Measurements from ENCODE around the gene OR10T2. TPM values are rescaled to one million over a fixed set of nuclear protein-coding genes. Genes with fewer than 3 reads are reported as not detected.
"Not testable (repeated sequence)": the region's sequence is repeated elsewhere in the genome, so short reads cannot be mapped to it uniquely, and the experiment has no call there.

Gene OR10T2
- total RNA-seq, 1 experiment from 2014 or later = not detected

DNA sequence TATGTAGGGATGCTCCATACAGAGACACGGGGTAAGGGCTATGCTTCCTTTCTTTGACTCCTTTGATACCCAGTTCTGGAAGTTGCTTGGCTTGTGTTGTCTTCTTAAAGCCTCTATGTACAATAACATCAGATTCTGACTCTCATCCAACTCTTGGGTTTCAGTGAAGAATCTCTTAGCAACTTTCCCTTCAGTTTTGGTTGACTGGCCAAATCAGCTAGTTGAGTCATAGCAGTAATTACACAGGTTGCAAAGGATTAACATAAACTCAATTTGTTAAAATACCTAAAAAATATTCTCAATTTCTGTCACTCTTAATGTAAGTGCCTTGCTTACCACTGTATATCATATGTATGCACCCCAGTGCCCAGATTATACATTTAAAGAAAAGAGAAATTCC, 36.3 kb downstream of the OR10T2 start:
- in situ Hi-C loops (cut with HindIII; ENCODE audit: low pct_unique_long_range_greater_than_20kb, low sequenced_read_pairs) = no loop called here
- no peak for DNase-seq (ENCODE audit: low read depth)

DNA sequence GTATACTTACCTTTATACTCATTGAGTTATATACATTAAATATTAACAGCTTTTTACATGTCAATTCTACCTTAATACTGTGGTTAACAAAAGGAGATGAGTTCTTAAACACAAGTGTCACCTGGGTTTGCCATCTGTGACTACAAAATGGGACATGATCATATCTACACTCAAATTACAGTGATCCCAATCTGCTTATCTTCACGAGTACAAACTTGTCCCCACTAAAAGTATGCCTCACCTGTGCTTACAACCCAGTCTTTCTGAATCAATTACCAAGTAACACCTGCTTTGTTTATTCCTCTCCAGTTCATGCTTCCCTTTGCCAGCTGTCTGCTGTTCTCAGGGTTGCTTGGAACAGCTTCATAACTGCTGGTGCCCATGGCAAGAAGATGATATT, 36.8 kb downstream of the OR10T2 start:
- in situ Hi-C loops (cut with HindIII; ENCODE audit: low pct_unique_long_range_greater_than_20kb, low sequenced_read_pairs) = no loop called here
- no peak for DNase-seq (ENCODE audit: low read depth)

DNA sequence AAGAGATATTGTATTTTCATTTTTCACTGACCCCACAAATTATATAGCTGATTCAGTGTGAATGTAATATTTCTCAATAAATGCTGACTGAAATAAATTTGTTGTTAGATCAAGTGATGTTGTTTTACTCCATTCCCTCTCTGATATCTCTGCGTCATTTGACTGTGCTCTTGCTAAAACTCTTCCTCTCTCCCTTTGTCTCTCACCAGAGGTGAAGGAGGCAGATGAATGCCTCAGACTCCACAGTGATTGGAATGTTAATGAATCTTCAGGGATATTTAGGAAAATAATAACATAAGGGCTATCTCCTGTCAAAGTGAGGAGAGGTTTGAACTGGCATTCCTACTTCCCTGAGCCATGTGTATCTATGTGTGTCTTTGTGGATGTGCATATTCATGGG, 41.8 kb downstream of the OR10T2 start:
- no peak for DNase-seq (ENCODE audit: low read depth)
- in situ Hi-C loops (cut with HindIII; ENCODE audit: low pct_unique_long_range_greater_than_20kb, low sequenced_read_pairs) = no loop called here

DNA sequence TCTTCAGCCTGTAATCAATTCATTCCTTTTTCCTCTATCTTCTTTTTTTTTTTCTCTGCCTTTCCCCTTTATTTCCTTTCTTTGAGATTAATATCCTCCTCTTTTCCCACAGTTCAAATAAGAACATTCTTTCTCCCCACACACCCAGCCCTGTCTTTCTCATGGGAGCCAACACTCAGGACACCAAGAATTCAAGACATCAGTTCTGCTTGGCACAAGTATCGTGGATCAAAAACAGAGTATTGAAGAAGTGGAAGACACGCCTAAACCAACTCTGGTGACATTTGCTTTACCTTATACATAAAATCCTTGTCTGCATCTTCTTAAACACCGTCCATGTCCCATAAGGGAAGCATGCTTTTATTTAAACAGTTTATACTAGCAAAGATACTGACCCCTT, 42.6 kb downstream of the OR10T2 start:
- in situ Hi-C loops (cut with HindIII; ENCODE audit: low pct_unique_long_range_greater_than_20kb, low sequenced_read_pairs) = no loop called here
- no peak for DNase-seq (ENCODE audit: low read depth)

DNA sequence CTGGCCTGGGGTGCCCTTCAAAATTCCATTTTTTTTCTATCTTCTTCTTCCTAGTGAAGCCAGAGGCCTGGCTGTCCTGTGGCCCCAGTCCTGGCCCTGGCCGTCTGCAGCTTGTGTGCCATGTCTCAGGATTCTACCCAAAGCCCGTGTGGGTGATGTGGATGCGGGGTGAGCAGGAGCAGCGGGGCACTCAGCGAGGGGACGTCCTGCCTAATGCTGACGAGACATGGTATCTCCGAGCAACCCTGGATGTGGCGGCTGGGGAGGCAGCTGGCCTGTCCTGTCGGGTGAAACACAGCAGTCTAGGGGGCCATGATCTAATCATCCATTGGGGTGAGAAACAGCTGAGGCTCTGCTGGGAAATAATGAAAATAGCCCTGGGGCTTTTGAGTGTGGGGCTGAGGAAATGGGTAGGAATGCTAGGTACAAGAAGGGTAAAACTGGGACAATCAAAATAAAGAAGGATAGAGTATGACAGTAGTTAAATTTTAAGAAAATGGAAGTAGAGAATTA, 43.4 kb downstream of the OR10T2 start:
- in situ Hi-C loops (cut with HindIII; ENCODE audit: low pct_unique_long_range_greater_than_20kb, low sequenced_read_pairs) = no loop called here
- no peak for DNase-seq (ENCODE audit: low read depth)

DNA sequence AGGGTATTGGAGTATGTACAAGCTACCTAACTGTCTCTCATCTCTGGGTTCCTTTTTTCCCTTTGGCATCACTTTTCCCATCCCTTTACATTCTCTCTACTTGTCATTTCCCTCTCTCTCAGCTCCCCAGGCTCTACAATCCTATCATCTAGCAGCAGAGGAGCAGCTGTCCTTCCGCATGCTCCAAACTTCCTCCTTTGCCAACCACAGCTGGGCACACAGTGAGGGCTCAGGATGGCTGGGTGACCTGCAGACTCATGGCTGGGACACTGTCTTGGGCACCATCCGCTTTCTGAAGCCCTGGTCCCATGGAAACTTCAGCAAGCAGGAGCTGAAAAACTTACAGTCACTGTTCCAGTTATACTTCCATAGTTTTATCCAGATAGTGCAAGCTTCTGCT, 45.0 kb downstream of the OR10T2 start:
- in situ Hi-C loops (cut with HindIII; ENCODE audit: low pct_unique_long_range_greater_than_20kb, low sequenced_read_pairs) = no loop called here
- DNase-seq (ENCODE audit: low read depth) = no peak

DNA sequence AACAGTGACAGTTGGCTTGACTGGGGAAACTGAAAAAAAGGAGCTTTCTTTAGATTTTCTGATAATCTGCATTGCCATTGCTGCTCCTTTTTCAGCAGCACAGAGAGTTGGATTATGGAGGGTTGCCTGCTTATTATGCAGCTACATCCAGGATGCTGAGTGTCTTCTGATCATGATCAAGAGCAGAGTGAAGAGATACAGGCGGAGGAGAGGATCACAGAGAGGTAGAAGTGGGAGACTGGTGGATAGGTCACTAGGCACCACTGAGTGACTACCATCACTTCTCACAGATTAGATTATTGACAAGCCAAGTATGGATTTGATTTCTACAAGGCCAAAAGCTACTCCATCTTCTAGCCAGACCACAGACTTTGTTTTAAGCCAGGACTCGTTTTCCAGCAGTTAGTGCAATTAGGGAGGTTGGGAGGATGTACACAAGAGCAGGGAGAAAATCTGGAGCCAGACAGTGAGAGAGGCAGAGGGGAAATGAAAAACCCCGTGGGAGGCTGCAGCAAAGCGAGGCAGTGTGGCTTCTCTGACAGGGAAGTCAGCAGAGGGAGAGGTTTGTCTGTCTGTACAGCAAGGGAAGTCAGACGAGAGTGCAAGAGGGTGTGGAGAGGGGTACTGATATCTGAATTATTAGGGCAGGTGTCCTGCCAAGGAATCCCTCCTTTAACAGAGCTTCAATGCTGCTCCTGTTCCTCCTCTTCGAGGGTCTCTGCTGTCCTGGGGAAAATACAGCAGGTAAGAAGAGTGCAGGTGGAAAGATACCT, 45.8 kb downstream of the OR10T2 start, which contains the start of gene CD1E:
CD1E (plus strand) TSS at position 592 of the 773 bp plus-strand sequence; CDS start at position 687, 95 bp downstream.
- in situ Hi-C loops (cut with HindIII; ENCODE audit: low pct_unique_long_range_greater_than_20kb, low sequenced_read_pairs) = no loop called here

DNA sequence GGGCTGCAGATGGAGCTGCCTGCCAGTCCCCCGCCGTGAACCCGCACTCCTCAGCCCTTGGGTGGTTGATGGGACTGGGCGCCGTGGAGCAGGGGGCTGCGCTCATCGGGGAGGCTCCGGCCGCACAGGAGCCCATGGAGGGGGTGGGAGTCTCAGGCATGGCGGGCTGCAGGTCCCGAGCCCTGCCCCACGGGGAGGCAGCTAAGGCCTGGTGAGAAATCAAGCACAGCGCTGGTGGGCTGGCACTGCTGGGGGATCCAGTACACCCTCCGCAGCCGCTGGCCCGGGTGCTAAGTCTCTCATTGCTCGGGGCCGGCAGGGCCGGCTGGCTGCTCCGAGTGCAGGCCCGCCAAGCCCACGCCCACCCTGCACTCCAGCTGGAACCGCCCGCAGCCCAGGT, 50.3 kb downstream of the OR10T2 start:
- in situ Hi-C loops (cut with HindIII; ENCODE audit: low pct_unique_long_range_greater_than_20kb, low sequenced_read_pairs) = not testable (repeated sequence)

More for the DNA sequence above, 45.8 kb downstream of the OR10T2 start, which contains the start of gene CD1E:
- no peak for DNase-seq (ENCODE audit: low read depth)

More for the DNA sequence above, 50.3 kb downstream of the OR10T2 start:
- not testable (repeated sequence) for DNase-seq (ENCODE audit: low read depth)

Other genes with a start within 250 kb of the OR10T2 start
- gene CD1D, start 218.6 kb downstream of the OR10T2 start, total RNA-seq (2014; rRNA removed; shearing (Covaris generic); ENCODE audit: low replicate concordance) = 0.06 and 0.07 TPM in 2 replicates
- not detected in 2 replicates for gene CD1A, start 145.0 kb downstream of the OR10T2 start, total RNA-seq (2014; rRNA removed; shearing (Covaris generic); ENCODE audit: low replicate concordance)
- gene CD1C, start 109.5 kb downstream of the OR10T2 start, total RNA-seq (2014; rRNA removed; shearing (Covaris generic); ENCODE audit: low replicate concordance) = not detected in 2 replicates
- gene CD1B, start 67.9 kb downstream of the OR10T2 start, total RNA-seq (2014; rRNA removed; shearing (Covaris generic); ENCODE audit: low replicate concordance) = not detected in 2 replicates
- gene CD1E, start 45.6 kb downstream of the OR10T2 start, total RNA-seq (2014; rRNA removed; shearing (Covaris generic); ENCODE audit: low replicate concordance) = not detected in 2 replicates
- not detected in 2 replicates for gene OR10K2, start 26.8 kb upstream of the OR10T2 start, total RNA-seq (2014; rRNA removed; shearing (Covaris generic); ENCODE audit: low replicate concordance)
- not detected in 2 replicates for gene OR10K1, start 62.4 kb upstream of the OR10T2 start, total RNA-seq (2014; rRNA removed; shearing (Covaris generic); ENCODE audit: low replicate concordance)
- not detected in 2 replicates for gene OR10R2, start 72.8 kb upstream of the OR10T2 start, total RNA-seq (2014; rRNA removed; shearing (Covaris generic); ENCODE audit: low replicate concordance)
- gene OR6Y1, start 154.9 kb upstream of the OR10T2 start, total RNA-seq (2014; rRNA removed; shearing (Covaris generic); ENCODE audit: low replicate concordance) = not detected in 2 replicates
- not detected in 2 replicates for gene OR6P1, start 171.1 kb upstream of the OR10T2 start, total RNA-seq (2014; rRNA removed; shearing (Covaris generic); ENCODE audit: low replicate concordance)
- not detected in 2 replicates for gene OR10X1, start 180.4 kb upstream of the OR10T2 start, total RNA-seq (2014; rRNA removed; shearing (Covaris generic); ENCODE audit: low replicate concordance)
- gene OR10Z1, start 205.8 kb upstream of the OR10T2 start, total RNA-seq (2014; rRNA removed; shearing (Covaris generic); ENCODE audit: low replicate concordance) = not detected in 2 replicates

Data from Caki2 (cell line).